Astrocyte of the cerebellum (primary cell): ENCODE data around the gene KIRREL3.
A peak's percentile ranks its signal among the peaks of the same experiment; 100 is the strongest.

Source experiments
- DNase-seq: peaks from one replicate; pipeline ENCODE4 v3.0.0-alpha.2; 2011; ENCODE audit warnings: low read depth
- H3K4me3 ChIP-seq: 2 replicates; pipeline ENCODE4 v1.5.1; 2011; ENCODE audit warnings: mild to moderate bottlenecking, low read depth, low read length, moderate library complexity
- CTCF ChIP-seq: IDR thresholded peaks from 2 replicates; pipeline ENCODE4 v1.5.1; 2012; ENCODE audit warnings: low read length, low read depth, moderate library complexity, mild to moderate bottlenecking; ENCODE audit errors: missing control alignments
- in situ Hi-C: cut with HindIII; loops from 2 replicates; pipeline ENCODE4 v1.10.0; 2017; ENCODE audit warnings: low sequenced_read_pairs

KIRREL3 gene

GRCh38 chr11:127000291-127000968 lies at the start of gene KIRREL3:
KIRREL3 (minus strand) TSS chr11:127000770.
- DNase-seq = no peak
- TF ChIP-seq CTCF = no peak
- in situ Hi-C loops = no loop called here
- H3K4me3 ChIP-seq = peak within 1 kb of the TSS; percentile 57

- TF ChIP-seq CTCF = no peak
- no peak overlapping the region for H3K4me3 ChIP-seq
- in situ Hi-C loops = no loop called here
- no peak for DNase-seq
Observed at GRCh38 chr11:127050186-127050585, 49.6 kb upstream of the KIRREL3 start.

DNA sequence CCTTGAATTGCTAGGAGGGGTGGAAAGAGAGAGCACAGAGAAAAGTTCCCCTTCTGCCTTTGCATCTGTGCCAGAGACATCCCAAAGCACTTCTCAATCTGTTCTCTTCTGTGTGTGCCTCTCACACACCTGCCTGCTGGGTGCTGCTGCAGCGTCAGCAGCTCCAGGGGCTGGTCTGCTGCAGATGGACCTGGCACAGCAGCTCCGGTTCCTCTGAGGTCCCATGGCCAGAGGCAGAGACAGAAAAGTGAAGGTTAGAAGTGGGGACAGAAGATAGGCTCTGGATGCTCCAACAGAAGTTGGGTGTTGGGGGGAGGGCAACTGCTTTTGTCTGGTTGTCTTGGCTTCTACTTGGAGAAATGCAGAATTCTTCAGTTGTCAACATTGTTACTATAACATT lies 48.9 kb upstream of the KIRREL3 start:
- no peak for DNase-seq
- no peak for TF ChIP-seq CTCF
- in situ Hi-C loops = no loop called here
- H3K4me3 ChIP-seq = no peak overlapping the region

- H3K4me3 ChIP-seq = no peak overlapping the region
- in situ Hi-C loops = no loop called here
- no peak for DNase-seq
- TF ChIP-seq CTCF = no peak
Observed at GRCh38 chr11:127044535-127044934, 44.0 kb upstream of the KIRREL3 start.

GRCh38 chr11:127042445-127042844 lies 41.9 kb upstream of the KIRREL3 start:
- TF ChIP-seq CTCF = no peak
- in situ Hi-C loops = no loop called here
- H3K4me3 ChIP-seq = no peak overlapping the region
- no peak for DNase-seq

GRCh38 chr11:127039591-127039990 lies 39.0 kb upstream of the KIRREL3 start:
- in situ Hi-C loops = no loop called here
- H3K4me3 ChIP-seq = no peak overlapping the region
- no peak for TF ChIP-seq CTCF
- no peak for DNase-seq
